Osteoblast (primary cell): ENCODE measurements around the gene DIP2C. TPM values are rescaled to one million over a fixed set of nuclear protein-coding genes. Genes with fewer than 3 reads are reported as not detected.

Experiments
- DNase-seq: peaks from one replicate; pipeline ENCODE4 v3.0.0; 2011; ENCODE audit warnings: low spot score, mixed read lengths; ENCODE audit not compliant: insufficient read length; ENCODE audit errors: missing footprints
- H2AFZ ChIP-seq: 2 replicates; pipeline ENCODE4 v1.6.0; 2011; ENCODE audit warnings: mild to moderate bottlenecking, low read length
- H3K27ac ChIP-seq: 2 replicates; pipeline ENCODE4 v1.5.1; 2011; ENCODE audit warnings: mild to moderate bottlenecking, low read depth, low read length, moderate library complexity
- H3K27me3 ChIP-seq: 2 replicates; pipeline ENCODE4 v1.6.0; 2012; ENCODE audit warnings: mild to moderate bottlenecking, control low read depth, inconsistent platforms, low read length, moderate library complexity; ENCODE audit not compliant: insufficient read depth
- H3K36me3 ChIP-seq: 2 replicates; pipeline ENCODE4 v1.5.1; 2011; ENCODE audit warnings: mild to moderate bottlenecking, low read length, control low read depth, moderate library complexity; ENCODE audit not compliant: insufficient read depth
- H3K4me1 ChIP-seq: 2 replicates; pipeline ENCODE4 v1.5.1; 2011; ENCODE audit warnings: mild to moderate bottlenecking, low read length, control low read depth, moderate library complexity; ENCODE audit not compliant: insufficient read depth
- H3K4me2 ChIP-seq: 2 replicates; pipeline ENCODE4 v1.6.0; 2011; ENCODE audit warnings: mild to moderate bottlenecking, low read length; ENCODE audit not compliant: insufficient read depth
- H3K4me3 ChIP-seq: fragments of 200-600 bp; sonication (generic); 3 replicates; pipeline ENCODE4 v1.5.1; 2012; ENCODE audit warnings: mild to moderate bottlenecking, low read length, inconsistent platforms; ENCODE audit not compliant: insufficient read depth
- H3K79me2 ChIP-seq: 2 replicates; pipeline ENCODE4 v1.6.0; 2012; ENCODE audit warnings: mild to moderate bottlenecking, low read length, control low read depth, inconsistent platforms; ENCODE audit not compliant: insufficient read depth
- H3K9me3 ChIP-seq: 2 replicates; pipeline ENCODE4 v1.5.1; 2011; ENCODE audit warnings: low read depth, low read length, control low read depth
- H4K20me1 ChIP-seq: 2 replicates; pipeline ENCODE4 v1.6.0; 2012; ENCODE audit warnings: mild to moderate bottlenecking, low read length, control low read depth; ENCODE audit not compliant: insufficient read depth
- total RNA-seq: library from RNA; depleted of rRNA; stranded (reverse); fragments of >200 nt; gene quantifications from 2 replicates; pipeline ENCODE4 v1.2.3, GENCODE V29; 2012
- TF ChIP-seq, protein P1 (sequence below): IDR thresholded peaks from 2 replicates; pipeline ENCODE4 v1.5.1; 2011; ENCODE audit warnings: mild to moderate bottlenecking, low read depth, low read length, moderate library complexity; ENCODE audit errors: extremely low read depth

The DIP2C gene
- total RNA-seq, 1 donor = 36.9 TPM

DNA sequence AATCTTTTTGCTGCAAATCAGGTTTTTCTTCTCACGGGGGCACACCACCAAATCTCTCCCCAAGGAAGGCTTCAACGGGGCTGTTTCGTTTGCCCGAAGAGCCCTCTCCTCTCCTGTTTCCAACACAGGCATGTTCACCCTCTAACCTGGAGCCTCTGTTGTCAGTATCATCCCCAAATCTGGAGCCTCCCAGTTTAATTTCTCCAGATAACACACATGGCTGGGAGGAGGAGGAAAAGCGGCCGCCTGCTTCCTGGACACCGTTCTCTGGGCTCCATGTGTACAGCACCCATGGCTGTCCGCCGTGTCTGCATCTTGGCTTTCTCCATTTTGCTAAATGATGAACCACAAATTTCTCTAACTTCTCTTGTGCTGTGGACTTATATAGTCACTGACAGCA is 214.5 kb downstream of the DIP2C start:
- H3K4me2 ChIP-seq = no peak overlapping the region

DNA sequence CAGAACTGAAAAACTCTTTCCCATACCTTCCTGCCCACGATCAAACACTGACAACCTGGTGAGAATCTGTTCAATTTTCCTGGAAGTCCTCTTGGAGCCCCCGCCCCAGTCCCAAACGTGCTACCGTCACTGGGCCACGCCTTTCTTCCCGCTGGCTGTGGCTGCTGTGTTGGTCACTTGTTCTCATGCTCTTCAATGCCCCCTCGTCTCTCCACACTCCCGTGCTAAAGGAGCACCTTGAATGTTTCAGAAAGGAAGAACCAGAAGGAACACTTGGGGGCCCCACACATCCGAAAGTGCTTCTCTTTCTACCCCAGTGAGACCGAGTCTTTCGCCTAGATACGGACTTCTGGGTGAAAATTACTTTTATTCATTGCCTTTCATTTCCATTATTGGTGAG is 215.1 kb downstream of the DIP2C start:
- no peaks in the 10 kb centered on the region for H3K4me1 ChIP-seq
- no peaks in the 10 kb centered on the region for H3K9me3 ChIP-seq
- H3K4me3 ChIP-seq = no peak overlapping the region
- no peak overlapping the region for H2AFZ ChIP-seq
- H3K27me3 ChIP-seq = no peaks in the 10 kb centered on the region
- peaks cover 19% of the 10 kb centered on the region for H3K36me3 ChIP-seq
- peaks cover 7% of the 10 kb centered on the region for H3K79me2 ChIP-seq
- TF ChIP-seq, protein P1, sequence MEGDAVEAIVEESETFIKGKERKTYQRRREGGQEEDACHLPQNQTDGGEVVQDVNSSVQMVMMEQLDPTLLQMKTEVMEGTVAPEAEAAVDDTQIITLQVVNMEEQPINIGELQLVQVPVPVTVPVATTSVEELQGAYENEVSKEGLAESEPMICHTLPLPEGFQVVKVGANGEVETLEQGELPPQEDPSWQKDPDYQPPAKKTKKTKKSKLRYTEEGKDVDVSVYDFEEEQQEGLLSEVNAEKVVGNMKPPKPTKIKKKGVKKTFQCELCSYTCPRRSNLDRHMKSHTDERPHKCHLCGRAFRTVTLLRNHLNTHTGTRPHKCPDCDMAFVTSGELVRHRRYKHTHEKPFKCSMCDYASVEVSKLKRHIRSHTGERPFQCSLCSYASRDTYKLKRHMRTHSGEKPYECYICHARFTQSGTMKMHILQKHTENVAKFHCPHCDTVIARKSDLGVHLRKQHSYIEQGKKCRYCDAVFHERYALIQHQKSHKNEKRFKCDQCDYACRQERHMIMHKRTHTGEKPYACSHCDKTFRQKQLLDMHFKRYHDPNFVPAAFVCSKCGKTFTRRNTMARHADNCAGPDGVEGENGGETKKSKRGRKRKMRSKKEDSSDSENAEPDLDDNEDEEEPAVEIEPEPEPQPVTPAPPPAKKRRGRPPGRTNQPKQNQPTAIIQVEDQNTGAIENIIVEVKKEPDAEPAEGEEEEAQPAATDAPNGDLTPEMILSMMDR = no peak
- peaks cover 12% of the 10 kb centered on the region for H4K20me1 ChIP-seq
- no peak overlapping the region for H3K27ac ChIP-seq
- no peak for DNase-seq
- H3K4me2 ChIP-seq = no peak overlapping the region

More for the DNA sequence above, 214.5 kb downstream of the DIP2C start:
- Histone ChIP-seq H3K9me3 (no peaks in the 10 kb centered on the region), H2AFZ (no peak overlapping the region), H3K27ac (no peak overlapping the region), H3K4me1 (no peaks in the 10 kb centered on the region), H3K79me2 (peaks cover 7% of the 10 kb centered on the region), H4K20me1 (peaks cover 15% of the 10 kb centered on the region), H3K4me3 (no peak overlapping the region), H3K36me3 (peaks cover 21% of the 10 kb centered on the region), H3K27me3 (no peaks in the 10 kb centered on the region)
- no peak for DNase-seq
- TF ChIP-seq, protein P1 = no peak

DNA sequence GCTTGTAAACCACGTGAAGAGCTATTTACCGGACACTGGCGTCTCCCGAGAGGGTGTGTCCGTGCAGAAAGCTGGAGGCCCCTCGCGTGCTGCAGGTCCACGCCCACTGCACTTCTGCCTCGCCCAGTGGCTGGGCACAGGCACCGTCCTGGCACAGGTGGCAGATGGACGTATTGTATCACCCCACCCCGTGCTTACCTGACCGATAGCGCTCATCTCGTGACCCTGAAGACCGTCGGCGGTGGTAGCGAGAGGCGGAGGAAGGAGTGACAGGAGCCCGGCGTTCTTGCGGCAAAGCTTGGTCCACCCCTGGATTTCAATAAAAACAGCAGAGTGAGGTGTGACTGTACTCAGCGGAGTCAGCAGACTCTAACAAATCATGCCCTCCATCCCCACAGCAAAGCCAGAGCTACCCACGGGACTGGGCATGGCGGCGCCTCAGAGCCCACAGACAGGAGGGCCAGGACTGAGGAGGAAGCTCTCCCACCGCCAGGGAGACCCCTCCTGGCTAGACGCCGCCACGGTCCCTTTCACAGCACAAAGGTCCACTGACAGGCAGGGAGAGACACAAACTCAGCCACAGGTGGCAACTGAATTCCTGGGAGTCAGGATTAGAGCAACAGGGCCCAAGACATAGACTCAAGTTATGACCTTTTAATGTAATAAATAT is 217.1 kb downstream of the DIP2C start:
- Histone ChIP-seq H3K27ac (no peak overlapping the region), H2AFZ (no peak overlapping the region), H3K4me2 (no peak overlapping the region), H3K4me1 (no peaks in the 10 kb centered on the region), H4K20me1 (peaks cover 12% of the 10 kb centered on the region), H3K4me3 (no peak overlapping the region), H3K9me3 (no peaks in the 10 kb centered on the region), H3K79me2 (peaks cover 7% of the 10 kb centered on the region), H3K27me3 (no peaks in the 10 kb centered on the region), H3K36me3 (peaks cover 18% of the 10 kb centered on the region)
- DNase-seq = no peak
- TF ChIP-seq, protein P1 = no peak

DNA sequence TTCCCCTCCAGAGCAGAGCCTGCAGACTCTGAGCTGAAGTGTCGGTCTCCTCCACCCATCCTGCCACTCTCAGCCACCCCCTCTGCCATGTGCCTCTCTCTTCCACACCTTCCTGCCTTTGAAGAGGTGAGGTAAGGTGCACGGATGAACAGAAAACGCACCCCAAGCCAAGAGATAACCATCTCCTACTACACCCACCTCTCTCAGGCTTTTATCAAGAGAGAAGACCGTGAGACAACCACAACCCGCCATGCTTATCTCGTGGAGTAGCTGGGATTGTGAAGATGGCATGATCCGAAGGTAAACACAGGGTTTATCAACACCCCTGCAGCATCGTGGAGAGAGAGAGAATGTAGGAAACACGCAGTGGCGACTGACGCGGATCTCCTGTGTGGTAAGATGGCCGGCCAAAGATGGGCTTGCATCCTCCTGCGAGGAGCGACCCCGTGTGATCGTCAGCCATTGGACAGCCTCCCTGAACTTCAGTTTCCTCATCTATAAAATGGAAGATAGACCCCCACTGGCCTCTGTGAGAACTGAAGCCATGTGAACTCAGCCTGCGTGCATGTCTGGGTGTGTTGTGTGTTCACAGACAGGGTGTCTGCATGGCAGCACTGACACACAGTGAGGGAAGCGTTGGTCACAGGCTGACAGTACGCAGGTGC is 219.0 kb downstream of the DIP2C start:
- H3K36me3 ChIP-seq = peaks cover 18% of the 10 kb centered on the region
- H3K4me2 ChIP-seq = no peak overlapping the region
- H3K79me2 ChIP-seq = peaks cover 2% of the 10 kb centered on the region
- TF ChIP-seq, protein P1 = no peak
- no peak overlapping the region for H3K4me3 ChIP-seq
- H3K27me3 ChIP-seq = no peaks in the 10 kb centered on the region
- no peaks in the 10 kb centered on the region for H3K9me3 ChIP-seq
- no peaks in the 10 kb centered on the region for H3K4me1 ChIP-seq
- H4K20me1 ChIP-seq = peaks cover 7% of the 10 kb centered on the region
- no peak overlapping the region for H3K27ac ChIP-seq
- DNase-seq = no peak
- H2AFZ ChIP-seq = no peak overlapping the region
